Kidney epithelial cell (primary cell): ENCODE results near the gene KDM2A. TPM values are rescaled to one million over a fixed set of nuclear protein-coding genes. Genes with fewer than 3 reads are reported as not detected.

Experiments
- DNase-seq: peaks from one replicate; pipeline ENCODE4 v3.0.0-alpha.2; 2010; ENCODE audit warnings: low read depth
- H3K27me3 ChIP-seq: 2 replicates; pipeline ENCODE4 v1.6.0; 2011; ENCODE audit warnings: low read length; ENCODE audit not compliant: control insufficient read depth, insufficient read depth
- H3K36me3 ChIP-seq: 2 replicates; pipeline ENCODE4 v1.5.1; 2011; ENCODE audit warnings: low read length; ENCODE audit not compliant: control insufficient read depth, insufficient read depth
- H3K4me3 ChIP-seq: 2 replicates; pipeline ENCODE4 v1.5.1; 2011; ENCODE audit warnings: low read depth, mild to moderate bottlenecking, control low read depth, low read length
- total RNA-seq: library from RNA; depleted of rRNA; stranded (reverse); fragments of >200 nt; gene quantifications from 2 replicates; pipeline ENCODE4 v1.2.3, GENCODE V29; 2015
- TF ChIP-seq, protein P1 (sequence below): IDR thresholded peaks from 2 replicates; pipeline ENCODE4 v1.5.1; 2011; ENCODE audit warnings: mild to moderate bottlenecking, moderate library complexity, low read length, control low read depth, inconsistent platforms; ENCODE audit not compliant: insufficient read depth, poor library complexity, severe bottlenecking

KDM2A gene
- total RNA-seq, 1 donor from 2014 or later, result 36.2 TPM

DNA sequence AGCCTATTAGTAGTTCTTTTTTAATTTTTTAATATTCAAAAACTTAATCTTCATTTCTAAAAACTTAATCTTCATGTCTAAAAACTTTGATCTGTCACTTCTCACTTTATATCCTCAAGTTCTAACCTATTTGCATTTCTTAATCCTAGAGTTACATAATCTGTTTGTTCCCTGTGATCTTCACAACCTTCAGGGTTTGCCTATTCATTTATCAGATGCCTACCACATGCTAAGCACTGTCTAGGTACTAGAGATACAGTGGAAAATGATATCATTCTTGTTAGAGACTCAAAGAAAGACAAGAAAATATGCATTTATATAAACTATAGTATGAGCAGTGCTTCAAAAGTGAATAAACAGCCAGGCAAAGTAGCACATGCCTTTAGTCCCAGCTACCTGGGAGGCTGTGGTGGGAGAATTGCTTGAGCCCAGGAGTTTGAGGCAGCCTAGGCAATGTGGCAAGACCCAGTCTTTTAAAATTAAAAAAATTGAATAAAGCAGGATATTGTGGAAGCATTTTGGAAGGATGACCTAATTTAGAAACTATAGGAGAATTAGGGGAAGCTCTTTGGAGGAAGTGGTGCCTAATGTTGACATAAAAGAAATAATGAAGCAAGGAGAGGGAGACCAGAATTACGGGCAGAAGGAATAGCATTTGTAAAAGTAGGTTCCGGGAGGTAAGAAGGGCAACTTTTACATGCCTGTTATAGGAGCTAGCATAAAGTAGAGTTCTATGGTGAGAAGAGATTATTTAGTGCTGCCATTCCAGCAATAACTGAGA lies 92.8 kb downstream of the KDM2A start:
- Histone ChIP-seq H3K4me3 (no peak overlapping the region), H3K27me3 (no peaks in the 10 kb centered on the region), H3K36me3 (no peaks in the 10 kb centered on the region)
- DNase-seq, result no peak
- TF ChIP-seq, protein P1, sequence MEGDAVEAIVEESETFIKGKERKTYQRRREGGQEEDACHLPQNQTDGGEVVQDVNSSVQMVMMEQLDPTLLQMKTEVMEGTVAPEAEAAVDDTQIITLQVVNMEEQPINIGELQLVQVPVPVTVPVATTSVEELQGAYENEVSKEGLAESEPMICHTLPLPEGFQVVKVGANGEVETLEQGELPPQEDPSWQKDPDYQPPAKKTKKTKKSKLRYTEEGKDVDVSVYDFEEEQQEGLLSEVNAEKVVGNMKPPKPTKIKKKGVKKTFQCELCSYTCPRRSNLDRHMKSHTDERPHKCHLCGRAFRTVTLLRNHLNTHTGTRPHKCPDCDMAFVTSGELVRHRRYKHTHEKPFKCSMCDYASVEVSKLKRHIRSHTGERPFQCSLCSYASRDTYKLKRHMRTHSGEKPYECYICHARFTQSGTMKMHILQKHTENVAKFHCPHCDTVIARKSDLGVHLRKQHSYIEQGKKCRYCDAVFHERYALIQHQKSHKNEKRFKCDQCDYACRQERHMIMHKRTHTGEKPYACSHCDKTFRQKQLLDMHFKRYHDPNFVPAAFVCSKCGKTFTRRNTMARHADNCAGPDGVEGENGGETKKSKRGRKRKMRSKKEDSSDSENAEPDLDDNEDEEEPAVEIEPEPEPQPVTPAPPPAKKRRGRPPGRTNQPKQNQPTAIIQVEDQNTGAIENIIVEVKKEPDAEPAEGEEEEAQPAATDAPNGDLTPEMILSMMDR, result no peak

DNA sequence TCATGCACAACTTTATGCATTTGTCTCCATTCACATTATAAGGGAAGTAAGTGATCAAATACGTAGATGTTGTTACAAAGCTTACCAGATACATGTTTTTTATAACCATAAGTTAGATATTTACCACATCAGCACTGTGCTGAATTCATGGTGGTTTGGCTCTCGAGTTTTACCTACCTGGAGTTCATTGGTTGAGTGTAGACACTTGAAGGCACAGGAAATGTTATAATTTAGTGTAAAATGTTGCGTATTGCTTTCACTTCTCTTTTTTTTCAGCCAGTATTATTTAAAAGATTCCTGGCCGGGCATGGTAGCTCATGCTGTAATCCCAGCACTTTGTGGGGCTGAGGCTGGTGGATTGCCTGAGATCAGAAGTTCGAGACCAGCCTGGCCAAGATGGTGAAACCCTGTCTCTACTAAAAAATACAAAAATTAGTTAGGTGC lies 94.1 kb downstream of the KDM2A start:
- no peak overlapping the region for H3K4me3 ChIP-seq
- DNase-seq, result no peak
- TF ChIP-seq, protein P1, result no peak
- H3K27me3 ChIP-seq, result no peaks in the 10 kb centered on the region
- peaks cover 2% of the 10 kb centered on the region for H3K36me3 ChIP-seq

DNA sequence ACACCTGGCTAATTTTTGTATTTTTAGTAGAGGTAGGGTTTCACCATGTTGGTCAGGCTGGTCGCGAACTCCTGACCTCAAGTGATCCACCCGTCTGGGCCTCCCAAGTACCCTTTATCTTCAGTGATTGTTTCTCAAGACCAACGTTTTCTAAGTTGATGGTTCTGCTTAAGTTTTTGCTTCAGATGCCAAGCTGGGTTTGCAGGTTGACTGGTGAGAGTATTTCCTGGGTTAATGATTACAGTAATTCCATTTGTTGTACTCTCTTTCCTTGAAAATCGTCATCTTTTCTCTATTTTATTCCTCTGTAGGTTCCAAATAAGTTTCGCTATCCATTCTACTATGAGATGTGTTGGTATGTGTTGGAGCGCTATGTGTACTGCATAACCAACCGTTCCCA lies 108.7 kb downstream of the KDM2A start:
- TF ChIP-seq, protein P1, result no peak
- Histone ChIP-seq H3K4me3 (no peak overlapping the region), H3K27me3 (no peaks in the 10 kb centered on the region), H3K36me3 (no peaks in the 10 kb centered on the region)
- DNase-seq, result no peak

DNA sequence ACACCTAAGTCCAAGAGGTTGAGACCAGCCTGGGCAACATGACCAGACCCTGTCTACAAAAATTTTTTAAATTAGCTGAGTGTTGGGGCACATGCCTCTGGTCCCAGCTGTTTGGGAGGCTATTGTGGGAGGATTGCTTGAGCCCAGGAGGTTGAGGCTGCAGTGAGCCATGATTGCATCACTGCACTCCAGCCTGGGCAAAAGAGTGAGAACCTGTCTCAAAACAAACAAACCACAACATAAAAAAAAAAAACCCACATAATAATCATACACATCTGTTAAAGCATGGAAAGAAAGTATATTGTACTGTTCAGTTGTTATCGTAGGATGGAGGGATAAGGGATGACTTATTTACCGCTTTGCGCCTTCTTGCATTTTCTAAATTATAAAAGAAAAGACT lies 111.3 kb downstream of the KDM2A start:
- H3K27me3 ChIP-seq, result no peaks in the 10 kb centered on the region
- no peaks in the 10 kb centered on the region for H3K36me3 ChIP-seq
- DNase-seq, result no peak
- TF ChIP-seq, protein P1, result no peak
- H3K4me3 ChIP-seq, result no peak overlapping the region

DNA sequence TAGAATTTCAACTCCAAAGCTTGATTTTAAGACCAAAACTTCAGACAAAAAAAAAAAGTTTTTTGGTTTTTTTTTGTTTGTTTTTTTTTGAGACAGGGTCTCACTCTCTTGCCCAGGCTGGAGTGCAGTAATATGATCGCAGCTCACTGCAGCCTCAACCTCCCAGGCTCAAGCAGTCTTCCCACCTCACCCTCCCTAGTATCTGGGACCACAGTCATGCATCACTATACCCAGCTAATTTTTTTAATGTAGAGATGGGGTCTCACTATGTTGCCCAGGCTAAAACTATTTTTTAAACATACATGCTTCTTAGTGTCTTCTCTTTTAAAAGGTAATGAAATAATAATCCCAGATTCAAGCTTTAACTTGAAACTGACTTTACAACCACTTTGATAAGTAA lies 111.8 kb downstream of the KDM2A start:
- TF ChIP-seq, protein P1, result no peak
- Histone ChIP-seq H3K36me3 (no peaks in the 10 kb centered on the region), H3K4me3 (no peak overlapping the region), H3K27me3 (no peaks in the 10 kb centered on the region)
- no peak for DNase-seq
